Measurements from ENCODE around the gene TTC39B.

Gene TTC39B

GRCh38 chr9:15139469-15139868 lies 167.5 kb downstream of the TTC39B start:
- H2BK120ac ChIP-seq (ENCODE audit: low read depth, low read length): no peak overlapping the region
- no peak overlapping the region for H3K9ac ChIP-seq (ENCODE audit: low read depth, low read length, poor library complexity)
- no peak overlapping the region for H2AK5ac ChIP-seq (ENCODE audit: low read depth, low read length)
- peak overlapping the region; percentile 55 for H2AFZ ChIP-seq (ENCODE audit: low read length)
- H3K79me1 ChIP-seq (ENCODE audit: low read depth, low read length): no peaks in the 10 kb centered on the region
- no peak overlapping the region for H2BK12ac ChIP-seq (ENCODE audit: low read length)
- H3K9me3 ChIP-seq (replicated peaks in 1 of 2; ENCODE audit: control insufficient read depth in 2 of 2, insufficient read depth in 1 of 2, low read depth in 1 of 2, low read length in 2 of 2): no peaks in the 10 kb centered on the region
- H3K36me3 ChIP-seq (replicated peaks in 1 of 2; ENCODE audit: control insufficient read depth in 2 of 2, insufficient read depth in 2 of 2, low read length in 2 of 2): no peaks in the 10 kb centered on the region
- H4K8ac ChIP-seq (ENCODE audit: low read depth, low read length): no peak overlapping the region
- no peaks in the 10 kb centered on the region for H3K27me3 ChIP-seq (ENCODE audit: control insufficient read depth in 3 of 3, insufficient read depth in 3 of 3, low read depth in 1 of 3, low read length in 3 of 3)
- peaks cover 0 to 4% of the 10 kb centered on the region in 2 donors for H3K4me1 ChIP-seq (ENCODE audit: control insufficient read depth in 2 of 2, insufficient read depth in 1 of 2, low read depth in 1 of 2, low read length in 2 of 2)
- no peak overlapping the region for H3K18ac ChIP-seq (ENCODE audit: low read length)
- no peak overlapping the region for H2BK15ac ChIP-seq (ENCODE audit: low read length)
- DNase-seq (ENCODE audit: low spot score): no peak
- H2BK5ac ChIP-seq (ENCODE audit: low read length): no peak overlapping the region
- no peak overlapping the region for H4K91ac ChIP-seq (ENCODE audit: low read depth, low read length, poor library complexity)
- H3K4me2 ChIP-seq (ENCODE audit: insufficient read depth, low read length, poor library complexity, severe bottlenecking): no peak overlapping the region
- no CpG with 5 or more reads among the region's 13 CpGs for WGBS, 2 donors (ENCODE audit: extremely low coverage in 2 of 2, insufficient read length in 2 of 2, insufficient replicate concordance in 1 of 2)
- no peak overlapping the region for H3K27ac ChIP-seq (replicated peaks; ENCODE audit: low read length)
- no peak overlapping the region for H3K23ac ChIP-seq (ENCODE audit: low read depth, low read length, poor library complexity)
- no peak overlapping the region for H3K14ac ChIP-seq (ENCODE audit: low read length)
- no peak overlapping the region for H3K4ac ChIP-seq (ENCODE audit: low read length)
- no peak overlapping the region for H3K4me3 ChIP-seq (ENCODE audit: low read length in 2 of 2)

DNA sequence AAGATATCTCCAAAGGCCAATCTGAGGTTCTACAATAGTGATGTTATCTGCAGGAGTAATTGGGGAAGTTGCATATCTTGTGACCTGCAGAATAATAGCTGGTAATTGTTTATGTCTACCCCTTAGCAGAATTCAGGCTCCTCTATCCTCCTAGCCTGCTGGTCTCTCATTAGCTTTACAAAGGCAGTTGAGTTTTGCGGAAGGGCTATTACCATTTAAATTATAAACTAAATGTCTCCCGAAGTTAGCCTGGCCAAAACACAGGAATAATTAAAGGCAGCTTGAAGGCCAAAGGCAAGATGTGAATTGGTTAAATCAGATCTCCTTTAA lies 168.7 kb downstream of the TTC39B start:
- Histone ChIP-seq H3K36me3 (replicated peaks in 1 of 2; ENCODE audit: control insufficient read depth in 2 of 2, insufficient read depth in 2 of 2, low read length in 2 of 2) (no peaks in the 10 kb centered on the region), H3K23ac (ENCODE audit: low read depth, low read length, poor library complexity) (no peak overlapping the region), H3K4me2 (ENCODE audit: insufficient read depth, low read length, poor library complexity, severe bottlenecking) (no peak overlapping the region), H3K4ac (ENCODE audit: low read length) (no peak overlapping the region), H3K4me3 (ENCODE audit: low read length in 2 of 2) (no peak overlapping the region), H3K27ac (replicated peaks; ENCODE audit: low read length) (no peak overlapping the region), H3K9ac (ENCODE audit: low read depth, low read length, poor library complexity) (no peak overlapping the region), H3K18ac (ENCODE audit: low read length) (no peak overlapping the region), H3K27me3 (ENCODE audit: control insufficient read depth in 3 of 3, insufficient read depth in 3 of 3, low read depth in 1 of 3, low read length in 3 of 3) (no peaks in the 10 kb centered on the region), H2AK5ac (ENCODE audit: low read depth, low read length) (no peak overlapping the region), H4K8ac (ENCODE audit: low read depth, low read length) (no peak overlapping the region), H4K91ac (ENCODE audit: low read depth, low read length, poor library complexity) (no peak overlapping the region), H3K4me1 (ENCODE audit: control insufficient read depth in 2 of 2, insufficient read depth in 1 of 2, low read depth in 1 of 2, low read length in 2 of 2) (peaks cover 0 to 2% of the 10 kb centered on the region in 2 donors), H2BK12ac (ENCODE audit: low read length) (no peak overlapping the region), H3K9me3 (replicated peaks in 1 of 2; ENCODE audit: control insufficient read depth in 2 of 2, insufficient read depth in 1 of 2, low read depth in 1 of 2, low read length in 2 of 2) (no peaks in the 10 kb centered on the region), H2BK120ac (ENCODE audit: low read depth, low read length) (no peak overlapping the region), H2BK5ac (ENCODE audit: low read length) (no peak overlapping the region), H2BK15ac (ENCODE audit: low read length) (no peak overlapping the region), H2AFZ (ENCODE audit: low read length) (no peak overlapping the region), H3K79me1 (ENCODE audit: low read depth, low read length) (no peaks in the 10 kb centered on the region), H3K14ac (ENCODE audit: low read length) (no peak overlapping the region)
- no CpG with 5 or more reads among the region's 2 CpGs for WGBS, 2 donors (ENCODE audit: extremely low coverage in 2 of 2, insufficient read length in 2 of 2, insufficient replicate concordance in 1 of 2)
- no peak for DNase-seq (ENCODE audit: low spot score)

- Histone ChIP-seq H3K36me3 (replicated peaks in 1 of 2; ENCODE audit: control insufficient read depth in 2 of 2, insufficient read depth in 2 of 2, low read length in 2 of 2) (no peaks in the 10 kb centered on the region), H2AK5ac (ENCODE audit: low read depth, low read length) (no peak overlapping the region), H4K91ac (ENCODE audit: low read depth, low read length, poor library complexity) (no peak overlapping the region), H3K18ac (ENCODE audit: low read length) (no peak overlapping the region), H2BK120ac (ENCODE audit: low read depth, low read length) (no peak overlapping the region), H3K9me3 (replicated peaks in 1 of 2; ENCODE audit: control insufficient read depth in 2 of 2, insufficient read depth in 1 of 2, low read depth in 1 of 2, low read length in 2 of 2) (no peaks in the 10 kb centered on the region), H3K27me3 (ENCODE audit: control insufficient read depth in 3 of 3, insufficient read depth in 3 of 3, low read depth in 1 of 3, low read length in 3 of 3) (no peaks in the 10 kb centered on the region), H2BK15ac (ENCODE audit: low read length) (no peak overlapping the region), H2BK12ac (ENCODE audit: low read length) (no peak overlapping the region), H4K8ac (ENCODE audit: low read depth, low read length) (no peak overlapping the region), H3K79me1 (ENCODE audit: low read depth, low read length) (no peaks in the 10 kb centered on the region), H3K4me1 (ENCODE audit: control insufficient read depth in 2 of 2, insufficient read depth in 1 of 2, low read depth in 1 of 2, low read length in 2 of 2) (peaks cover 0 to 2% of the 10 kb centered on the region in 2 donors), H3K4me2 (ENCODE audit: insufficient read depth, low read length, poor library complexity, severe bottlenecking) (no peak overlapping the region), H3K4me3 (ENCODE audit: low read length in 2 of 2) (no peak overlapping the region), H3K4ac (ENCODE audit: low read length) (no peak overlapping the region), H2AFZ (ENCODE audit: low read length) (no peak overlapping the region), H3K23ac (ENCODE audit: low read depth, low read length, poor library complexity) (no peak overlapping the region), H2BK5ac (ENCODE audit: low read length) (no peak overlapping the region), H3K9ac (ENCODE audit: low read depth, low read length, poor library complexity) (no peak overlapping the region), H3K14ac (ENCODE audit: low read length) (no peak overlapping the region), H3K27ac (replicated peaks; ENCODE audit: low read length) (no peak overlapping the region)
- DNase-seq (ENCODE audit: low spot score): no peak
- no CpG with 5 or more reads among the region's 6 CpGs for WGBS, 2 donors (ENCODE audit: extremely low coverage in 2 of 2, insufficient read length in 2 of 2, insufficient replicate concordance in 1 of 2)
Observed at GRCh38 chr9:15137658-15138356, 169.2 kb downstream of the TTC39B start.

GRCh38 chr9:15137089-15137488 lies 169.9 kb downstream of the TTC39B start:
- H3K4me2 ChIP-seq (ENCODE audit: insufficient read depth, low read length, poor library complexity, severe bottlenecking): no peak overlapping the region
- H3K4ac ChIP-seq (ENCODE audit: low read length): no peak overlapping the region
- H2AFZ ChIP-seq (ENCODE audit: low read length): peak overlapping the region; percentile 43
- no peak overlapping the region for H2BK12ac ChIP-seq (ENCODE audit: low read length)
- H3K14ac ChIP-seq (ENCODE audit: low read length): no peak overlapping the region
- H3K4me3 ChIP-seq (ENCODE audit: low read length in 2 of 2): no peak overlapping the region
- H3K18ac ChIP-seq (ENCODE audit: low read length): no peak overlapping the region
- H3K27ac ChIP-seq (replicated peaks; ENCODE audit: low read length): no peak overlapping the region
- H2AK5ac ChIP-seq (ENCODE audit: low read depth, low read length): no peak overlapping the region
- no peaks in the 10 kb centered on the region for H3K79me1 ChIP-seq (ENCODE audit: low read depth, low read length)
- WGBS, 2 donors (ENCODE audit: extremely low coverage in 2 of 2, insufficient read length in 2 of 2, insufficient replicate concordance in 1 of 2): no CpG with 5 or more reads among the region's 2 CpGs
- no peak overlapping the region for H2BK120ac ChIP-seq (ENCODE audit: low read depth, low read length)
- H3K9me3 ChIP-seq (replicated peaks in 1 of 2; ENCODE audit: control insufficient read depth in 2 of 2, insufficient read depth in 1 of 2, low read depth in 1 of 2, low read length in 2 of 2): no peaks in the 10 kb centered on the region
- H4K8ac ChIP-seq (ENCODE audit: low read depth, low read length): no peak overlapping the region
- peaks cover 0 to 2% of the 10 kb centered on the region in 2 donors for H3K4me1 ChIP-seq (ENCODE audit: control insufficient read depth in 2 of 2, insufficient read depth in 1 of 2, low read depth in 1 of 2, low read length in 2 of 2)
- H3K36me3 ChIP-seq (replicated peaks in 1 of 2; ENCODE audit: control insufficient read depth in 2 of 2, insufficient read depth in 2 of 2, low read length in 2 of 2): no peaks in the 10 kb centered on the region
- H3K9ac ChIP-seq (ENCODE audit: low read depth, low read length, poor library complexity): no peak overlapping the region
- DNase-seq (ENCODE audit: low spot score): no peak
- no peak overlapping the region for H3K23ac ChIP-seq (ENCODE audit: low read depth, low read length, poor library complexity)
- no peaks in the 10 kb centered on the region for H3K27me3 ChIP-seq (ENCODE audit: control insufficient read depth in 3 of 3, insufficient read depth in 3 of 3, low read depth in 1 of 3, low read length in 3 of 3)
- no peak overlapping the region for H2BK5ac ChIP-seq (ENCODE audit: low read length)
- H2BK15ac ChIP-seq (ENCODE audit: low read length): no peak overlapping the region
- no peak overlapping the region for H4K91ac ChIP-seq (ENCODE audit: low read depth, low read length, poor library complexity)

All from neuronal stem cell (in vitro differentiated cells).